Measurements from ENCODE around the gene AKT3.

Gene AKT3

GRCh38 chr1:243642936-243643335, 207.1 kb downstream of the AKT3 start:
- Histone ChIP-seq H3K4me2 (ENCODE audit: insufficient read depth, low read length, poor library complexity, severe bottlenecking) (no peak overlapping the region), H3K36me3 (replicated peaks in 1 of 2; ENCODE audit: control insufficient read depth in 2 of 2, insufficient read depth in 2 of 2, low read length in 2 of 2) (peaks cover 8 to 33% of the 10 kb centered on the region in 2 donors), H3K9me3 (replicated peaks in 1 of 2; ENCODE audit: control insufficient read depth in 2 of 2, insufficient read depth in 1 of 2, low read depth in 1 of 2, low read length in 2 of 2) (peaks cover 7 to 19% of the 10 kb centered on the region in 2 donors), H3K4me3 (ENCODE audit: low read length in 2 of 2) (no peak overlapping the region), H3K27ac (replicated peaks; ENCODE audit: low read length) (no peak overlapping the region), H2AK5ac (ENCODE audit: low read depth, low read length) (no peak overlapping the region), H3K79me1 (ENCODE audit: low read depth, low read length) (no peaks in the 10 kb centered on the region), H2BK12ac (ENCODE audit: low read length) (no peak overlapping the region), H3K4ac (ENCODE audit: low read length) (no peak overlapping the region), H2BK15ac (ENCODE audit: low read length) (no peak overlapping the region), H3K4me1 (ENCODE audit: control insufficient read depth in 2 of 2, insufficient read depth in 1 of 2, low read depth in 1 of 2, low read length in 2 of 2) (no peaks in the 10 kb centered on the region), H4K8ac (ENCODE audit: low read depth, low read length) (no peak overlapping the region), H3K9ac (ENCODE audit: low read depth, low read length, poor library complexity) (no peak overlapping the region), H3K18ac (ENCODE audit: low read length) (no peak overlapping the region), H3K27me3 (ENCODE audit: control insufficient read depth in 3 of 3, insufficient read depth in 3 of 3, low read depth in 1 of 3, low read length in 3 of 3) (peaks cover 0 to 2% (median 0%) of the 10 kb centered on the region in 3 experiments), H3K23ac (ENCODE audit: low read depth, low read length, poor library complexity) (no peak overlapping the region), H2BK5ac (ENCODE audit: low read length) (no peak overlapping the region), H2BK120ac (ENCODE audit: low read depth, low read length) (no peak overlapping the region), H4K91ac (ENCODE audit: low read depth, low read length, poor library complexity) (no peak overlapping the region), H3K14ac (ENCODE audit: low read length) (no peak overlapping the region), H2AFZ (ENCODE audit: low read length) (no peak overlapping the region)
- DNase-seq (ENCODE audit: low spot score): no peak
- no CpG with 5 or more reads among the region's 5 CpGs for WGBS, 2 donors (ENCODE audit: extremely low coverage in 2 of 2, insufficient read length in 2 of 2, insufficient replicate concordance in 1 of 2)

- no peaks in the 10 kb centered on the region for H3K79me1 ChIP-seq (ENCODE audit: low read depth, low read length)
- peaks cover 0 to 2% (median 0%) of the 10 kb centered on the region in 3 experiments for H3K27me3 ChIP-seq (ENCODE audit: control insufficient read depth in 3 of 3, insufficient read depth in 3 of 3, low read depth in 1 of 3, low read length in 3 of 3)
- no peak overlapping the region for H4K91ac ChIP-seq (ENCODE audit: low read depth, low read length, poor library complexity)
- H2BK120ac ChIP-seq (ENCODE audit: low read depth, low read length): no peak overlapping the region
- no peak overlapping the region for H2AFZ ChIP-seq (ENCODE audit: low read length)
- H3K9ac ChIP-seq (ENCODE audit: low read depth, low read length, poor library complexity): no peak overlapping the region
- no peak overlapping the region for H3K18ac ChIP-seq (ENCODE audit: low read length)
- peaks cover 8 to 30% of the 10 kb centered on the region in 2 donors for H3K36me3 ChIP-seq (replicated peaks in 1 of 2; ENCODE audit: control insufficient read depth in 2 of 2, insufficient read depth in 2 of 2, low read length in 2 of 2)
- H3K14ac ChIP-seq (ENCODE audit: low read length): no peak overlapping the region
- no peak overlapping the region for H3K4me3 ChIP-seq (ENCODE audit: low read length in 2 of 2)
- DNase-seq (ENCODE audit: low spot score): no peak
- no CpG with 5 or more reads among the region's 4 CpGs for WGBS, 2 donors (ENCODE audit: extremely low coverage in 2 of 2, insufficient read length in 2 of 2, insufficient replicate concordance in 1 of 2)
- H2AK5ac ChIP-seq (ENCODE audit: low read depth, low read length): no peak overlapping the region
- H2BK5ac ChIP-seq (ENCODE audit: low read length): no peak overlapping the region
- H3K27ac ChIP-seq (replicated peaks; ENCODE audit: low read length): no peak overlapping the region
- H2BK12ac ChIP-seq (ENCODE audit: low read length): no peak overlapping the region
- H3K9me3 ChIP-seq (replicated peaks in 1 of 2; ENCODE audit: control insufficient read depth in 2 of 2, insufficient read depth in 1 of 2, low read depth in 1 of 2, low read length in 2 of 2): peaks cover 7 to 23% of the 10 kb centered on the region in 2 donors
- no peak overlapping the region for H3K4ac ChIP-seq (ENCODE audit: low read length)
- no peak overlapping the region for H2BK15ac ChIP-seq (ENCODE audit: low read length)
- H3K4me1 ChIP-seq (ENCODE audit: control insufficient read depth in 2 of 2, insufficient read depth in 1 of 2, low read depth in 1 of 2, low read length in 2 of 2): no peaks in the 10 kb centered on the region
- H4K8ac ChIP-seq (ENCODE audit: low read depth, low read length): no peak overlapping the region
- no peak overlapping the region for H3K4me2 ChIP-seq (ENCODE audit: insufficient read depth, low read length, poor library complexity, severe bottlenecking)
- no peak overlapping the region for H3K23ac ChIP-seq (ENCODE audit: low read depth, low read length, poor library complexity)
These were observed 210.9 kb downstream of the AKT3 start for GRCh38 chr1:243639027-243639658.

DNA sequence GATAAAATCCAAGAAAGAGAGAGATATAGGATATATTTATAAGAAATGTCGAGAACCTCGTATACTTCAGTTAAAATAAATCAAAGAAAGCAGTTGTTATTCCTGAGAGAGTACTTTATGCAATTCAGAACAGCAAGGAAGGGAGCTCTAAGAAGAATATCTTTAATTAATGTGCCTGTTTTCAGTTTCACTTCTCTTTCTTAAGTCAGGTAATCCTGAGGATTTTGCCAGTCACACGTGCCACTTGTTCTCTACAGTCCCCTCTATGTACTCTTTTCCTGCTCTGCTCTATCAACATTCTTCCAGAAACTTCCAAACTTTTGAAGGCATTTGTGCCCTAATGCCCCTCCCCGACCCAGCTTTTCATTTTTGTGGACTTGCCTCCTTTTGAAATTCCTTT, 211.9 kb downstream of the AKT3 start:
- Histone ChIP-seq H4K91ac (ENCODE audit: low read depth, low read length, poor library complexity) (no peak overlapping the region), H3K4me2 (ENCODE audit: insufficient read depth, low read length, poor library complexity, severe bottlenecking) (no peak overlapping the region), H2BK120ac (ENCODE audit: low read depth, low read length) (no peak overlapping the region), H3K9ac (ENCODE audit: low read depth, low read length, poor library complexity) (no peak overlapping the region), H2BK5ac (ENCODE audit: low read length) (no peak overlapping the region), H3K27me3 (ENCODE audit: control insufficient read depth in 3 of 3, insufficient read depth in 3 of 3, low read depth in 1 of 3, low read length in 3 of 3) (peaks cover 0 to 2% (median 0%) of the 10 kb centered on the region in 3 experiments), H3K18ac (ENCODE audit: low read length) (no peak overlapping the region), H3K79me1 (ENCODE audit: low read depth, low read length) (no peaks in the 10 kb centered on the region), H3K23ac (ENCODE audit: low read depth, low read length, poor library complexity) (no peak overlapping the region), H2BK15ac (ENCODE audit: low read length) (no peak overlapping the region), H2BK12ac (ENCODE audit: low read length) (no peak overlapping the region), H4K8ac (ENCODE audit: low read depth, low read length) (no peak overlapping the region), H3K14ac (ENCODE audit: low read length) (no peak overlapping the region), H3K27ac (replicated peaks; ENCODE audit: low read length) (no peak overlapping the region), H3K4ac (ENCODE audit: low read length) (no peak overlapping the region), H3K36me3 (replicated peaks in 1 of 2; ENCODE audit: control insufficient read depth in 2 of 2, insufficient read depth in 2 of 2, low read length in 2 of 2) (peaks cover 6 to 29% of the 10 kb centered on the region in 2 donors), H3K9me3 (replicated peaks in 1 of 2; ENCODE audit: control insufficient read depth in 2 of 2, insufficient read depth in 1 of 2, low read depth in 1 of 2, low read length in 2 of 2) (peaks cover 7 to 28% of the 10 kb centered on the region in 2 donors), H2AFZ (ENCODE audit: low read length) (no peak overlapping the region), H3K4me3 (ENCODE audit: low read length in 2 of 2) (no peak overlapping the region), H2AK5ac (ENCODE audit: low read depth, low read length) (no peak overlapping the region), H3K4me1 (ENCODE audit: control insufficient read depth in 2 of 2, insufficient read depth in 1 of 2, low read depth in 1 of 2, low read length in 2 of 2) (no peaks in the 10 kb centered on the region)
- WGBS, 2 donors (ENCODE audit: extremely low coverage in 2 of 2, insufficient read length in 2 of 2, insufficient replicate concordance in 1 of 2): no CpG with 5 or more reads among the region's 4 CpGs
- no peak for DNase-seq (ENCODE audit: low spot score)

GRCh38 chr1:243628476-243628907, 221.6 kb downstream of the AKT3 start:
- H4K91ac ChIP-seq (ENCODE audit: low read depth, low read length, poor library complexity): no peak overlapping the region
- H3K4me1 ChIP-seq (ENCODE audit: control insufficient read depth in 2 of 2, insufficient read depth in 1 of 2, low read depth in 1 of 2, low read length in 2 of 2): no peaks in the 10 kb centered on the region
- no peak overlapping the region for H2BK12ac ChIP-seq (ENCODE audit: low read length)
- WGBS, 2 donors (ENCODE audit: extremely low coverage in 2 of 2, insufficient read length in 2 of 2, insufficient replicate concordance in 1 of 2): no CpG with 5 or more reads among the region's 2 CpGs
- H3K27me3 ChIP-seq (ENCODE audit: control insufficient read depth in 3 of 3, insufficient read depth in 3 of 3, low read depth in 1 of 3, low read length in 3 of 3): no peaks in the 10 kb centered on the region
- no peak overlapping the region for H3K27ac ChIP-seq (replicated peaks; ENCODE audit: low read length)
- no peak overlapping the region for H3K23ac ChIP-seq (ENCODE audit: low read depth, low read length, poor library complexity)
- H3K9ac ChIP-seq (ENCODE audit: low read depth, low read length, poor library complexity): no peak overlapping the region
- no peak overlapping the region for H3K4me2 ChIP-seq (ENCODE audit: insufficient read depth, low read length, poor library complexity, severe bottlenecking)
- H2BK15ac ChIP-seq (ENCODE audit: low read length): no peak overlapping the region
- no peak overlapping the region for H2BK5ac ChIP-seq (ENCODE audit: low read length)
- no peak overlapping the region for H3K18ac ChIP-seq (ENCODE audit: low read length)
- no peak overlapping the region for H2AFZ ChIP-seq (ENCODE audit: low read length)
- no peaks in the 10 kb centered on the region for H3K79me1 ChIP-seq (ENCODE audit: low read depth, low read length)
- H3K4me3 ChIP-seq (ENCODE audit: low read length in 2 of 2): no peak overlapping the region
- no peak for DNase-seq (ENCODE audit: low spot score)
- H3K4ac ChIP-seq (ENCODE audit: low read length): no peak overlapping the region
- peaks cover 11 to 22% of the 10 kb centered on the region in 2 donors for H3K9me3 ChIP-seq (replicated peaks in 1 of 2; ENCODE audit: control insufficient read depth in 2 of 2, insufficient read depth in 1 of 2, low read depth in 1 of 2, low read length in 2 of 2)
- H4K8ac ChIP-seq (ENCODE audit: low read depth, low read length): no peak overlapping the region
- peaks cover 13 to 31% of the 10 kb centered on the region in 2 donors for H3K36me3 ChIP-seq (replicated peaks in 1 of 2; ENCODE audit: control insufficient read depth in 2 of 2, insufficient read depth in 2 of 2, low read length in 2 of 2)
- H2AK5ac ChIP-seq (ENCODE audit: low read depth, low read length): no peak overlapping the region
- H2BK120ac ChIP-seq (ENCODE audit: low read depth, low read length): no peak overlapping the region
- no peak overlapping the region for H3K14ac ChIP-seq (ENCODE audit: low read length)

Measured in neuronal stem cell (in vitro differentiated cells).